PC-3 (cell line): ENCODE data around the gene ACP3.

Experiments
- EZH2 ChIP-seq: fragments of 300-600 bp; sonication (generic); IDR thresholded peaks from one replicate; pipeline ENCODE4 v1.6.1; 2017; ENCODE audit warnings: antibody characterized with exemption, mild to moderate bottlenecking, low read length; ENCODE audit not compliant: unreplicated experiment
- TF ChIP-seq, protein P1 (sequence below): fragments of 300-600 bp; sonication (generic); conservative IDR thresholded peaks from 2 replicates; pipeline ENCODE4 v1.5.1; 2017; ENCODE audit warnings: antibody characterized with exemption, low read depth, mild to moderate bottlenecking, low read length

DNA sequence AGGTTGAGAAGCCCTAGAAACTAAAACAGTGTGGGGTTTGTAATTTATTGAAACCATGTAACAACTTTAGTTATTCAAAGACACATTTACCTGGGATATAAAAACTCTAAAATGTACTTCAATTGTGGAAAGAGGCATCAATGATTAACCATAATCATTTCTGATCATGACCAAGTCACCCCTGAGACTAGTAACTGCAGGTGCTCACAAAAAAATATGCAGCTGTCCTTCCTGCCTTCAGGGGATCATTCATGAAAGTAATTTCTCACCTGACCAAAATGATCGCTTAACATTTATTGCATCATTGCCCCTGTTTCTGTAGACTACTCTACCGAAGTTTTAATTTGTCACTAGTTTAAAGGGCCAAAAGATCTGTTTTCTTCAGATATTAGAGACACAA lies 9.0 kb downstream of the ACP3 start:
- TF ChIP-seq, protein P1, sequence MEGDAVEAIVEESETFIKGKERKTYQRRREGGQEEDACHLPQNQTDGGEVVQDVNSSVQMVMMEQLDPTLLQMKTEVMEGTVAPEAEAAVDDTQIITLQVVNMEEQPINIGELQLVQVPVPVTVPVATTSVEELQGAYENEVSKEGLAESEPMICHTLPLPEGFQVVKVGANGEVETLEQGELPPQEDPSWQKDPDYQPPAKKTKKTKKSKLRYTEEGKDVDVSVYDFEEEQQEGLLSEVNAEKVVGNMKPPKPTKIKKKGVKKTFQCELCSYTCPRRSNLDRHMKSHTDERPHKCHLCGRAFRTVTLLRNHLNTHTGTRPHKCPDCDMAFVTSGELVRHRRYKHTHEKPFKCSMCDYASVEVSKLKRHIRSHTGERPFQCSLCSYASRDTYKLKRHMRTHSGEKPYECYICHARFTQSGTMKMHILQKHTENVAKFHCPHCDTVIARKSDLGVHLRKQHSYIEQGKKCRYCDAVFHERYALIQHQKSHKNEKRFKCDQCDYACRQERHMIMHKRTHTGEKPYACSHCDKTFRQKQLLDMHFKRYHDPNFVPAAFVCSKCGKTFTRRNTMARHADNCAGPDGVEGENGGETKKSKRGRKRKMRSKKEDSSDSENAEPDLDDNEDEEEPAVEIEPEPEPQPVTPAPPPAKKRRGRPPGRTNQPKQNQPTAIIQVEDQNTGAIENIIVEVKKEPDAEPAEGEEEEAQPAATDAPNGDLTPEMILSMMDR = no peak
- no peak for TF ChIP-seq EZH2
